ENCODE results near the gene RUBCN. TPM values are rescaled to one million over a fixed set of nuclear protein-coding genes. Genes with fewer than 3 reads are reported as not detected.
"Not testable (repeated sequence)": the region's sequence is repeated elsewhere in the genome, so short reads cannot be mapped to it uniquely, and the experiment has no call there.

The RUBCN gene
- total RNA-seq, 1 donor from 2014 or later, result 47.9 TPM

DNA sequence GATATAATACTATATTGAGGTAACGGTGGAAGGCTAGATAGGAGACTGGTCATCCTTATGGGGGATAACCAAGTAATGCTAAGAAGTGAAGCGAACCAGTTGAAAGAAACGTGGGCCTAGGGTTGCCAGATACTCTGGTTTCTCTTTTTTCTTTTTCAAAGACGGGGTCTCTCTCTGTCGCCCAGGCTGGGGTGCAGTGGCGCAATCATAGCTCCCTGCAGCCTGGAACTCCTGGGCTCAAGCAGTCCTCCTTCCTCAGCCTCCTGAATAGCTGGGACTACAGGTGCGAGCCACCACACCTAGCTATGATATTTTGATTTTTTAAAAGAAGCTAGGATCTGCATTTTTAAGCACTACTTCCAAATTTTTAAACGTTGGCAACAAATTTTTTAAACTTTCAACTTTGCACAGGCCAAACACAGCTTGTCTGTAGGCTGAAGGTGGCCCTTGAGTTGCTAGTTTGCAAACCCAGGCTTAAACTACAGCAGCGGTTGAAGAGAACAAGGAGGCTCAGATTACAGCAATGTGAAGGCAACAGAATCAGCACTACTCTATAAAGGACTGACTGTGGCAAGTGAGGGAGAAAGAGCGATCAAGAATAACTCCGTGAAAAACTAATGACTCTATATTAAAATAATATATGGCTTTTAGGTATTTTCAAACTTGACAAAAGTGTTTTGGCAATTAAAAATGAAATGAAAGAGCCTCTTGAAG lies 1.2 kb upstream of the RUBCN start:
- intact Hi-C loops (cut with DNase I), result no loop called here
- ATAC-seq, result no peak
- DNase-seq (ENCODE audit: low spot score), result no peak

DNA sequence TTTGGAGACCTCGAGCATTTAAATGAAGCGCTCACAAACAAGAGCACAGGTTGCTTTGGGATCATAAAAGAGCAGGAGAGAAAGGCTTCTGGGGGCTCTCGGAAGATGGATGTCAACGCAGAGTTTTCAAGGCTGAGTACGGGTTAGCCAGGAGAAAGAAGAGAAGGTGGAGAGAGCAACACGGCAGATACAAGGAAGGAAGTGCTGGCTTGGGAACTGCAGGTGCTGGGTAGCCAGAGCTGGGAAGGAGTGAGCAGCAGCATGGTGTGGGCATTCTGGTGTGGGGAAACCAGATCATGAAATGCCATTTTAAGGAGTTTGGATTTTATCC lies 580 bp upstream of the RUBCN start:
- no peak for DNase-seq (ENCODE audit: low spot score)
- peak; percentile 32 for ATAC-seq
- intact Hi-C loops (cut with DNase I), result no loop called here

GRCh38 chr3:197736010-197736490 lies 654 bp downstream of the RUBCN start:
- DNase-seq (ENCODE audit: low spot score), result no peak
- ATAC-seq, result no peak
- intact Hi-C loops (cut with DNase I), result no loop called here

GRCh38 chr3:197734667-197735318 lies 1.9 kb downstream of the RUBCN start:
- no peak for DNase-seq (ENCODE audit: low spot score)
- intact Hi-C loops (cut with DNase I), result no loop called here
- no peak for ATAC-seq

DNA sequence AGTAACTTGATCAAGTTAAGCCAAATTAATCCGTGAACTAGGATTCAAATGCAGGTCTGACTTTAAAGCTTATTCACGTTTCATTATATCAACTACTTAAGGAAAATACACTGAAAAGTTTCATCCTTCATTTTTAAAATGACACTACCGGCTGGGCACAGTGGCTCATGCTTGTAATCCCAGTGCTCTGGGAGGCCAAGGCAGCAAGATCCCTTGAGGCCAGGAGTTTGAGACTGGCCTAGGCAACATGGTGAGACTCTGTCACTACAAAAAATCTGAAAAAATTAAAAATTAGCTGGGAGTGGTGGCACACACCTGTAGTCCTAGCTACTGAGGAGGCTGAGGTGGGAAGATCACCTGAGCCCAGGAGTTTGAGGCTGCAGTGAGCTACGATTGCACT lies 3.7 kb downstream of the RUBCN start:
- intact Hi-C loops (cut with DNase I), result no loop called here
- ATAC-seq, result no peak

GRCh38 chr3:197731483-197731882 lies 5.2 kb downstream of the RUBCN start:
- DNase-seq (ENCODE audit: low spot score); intact Hi-C loops (cut with DNase I); ATAC-seq: not testable (repeated sequence)

More for the DNA sequence above, 3.7 kb downstream of the RUBCN start:
- DNase-seq (ENCODE audit: low spot score), result no peak

DNA sequence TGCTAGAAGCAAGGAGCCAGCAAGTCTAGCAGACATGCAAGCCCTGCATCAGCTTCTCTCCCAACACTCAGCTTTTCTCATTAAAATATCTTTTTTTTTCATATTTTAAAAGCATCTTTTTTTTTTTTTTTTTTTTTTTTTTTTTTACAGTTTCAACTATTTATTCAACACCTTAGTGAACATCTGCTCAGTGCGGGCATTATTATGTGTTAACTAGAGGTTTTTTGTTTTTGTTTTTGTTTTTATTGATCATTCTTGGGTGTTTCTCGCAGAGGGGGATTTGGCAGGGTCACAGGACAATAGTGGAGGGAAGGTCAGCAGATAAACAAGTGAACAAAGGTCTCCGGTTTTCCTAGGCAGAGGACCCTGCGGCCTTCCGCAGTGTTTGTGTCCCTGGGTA lies 5.9 kb downstream of the RUBCN start:
- ATAC-seq; intact Hi-C loops (cut with DNase I); DNase-seq (ENCODE audit: low spot score): not testable (repeated sequence)

DNA sequence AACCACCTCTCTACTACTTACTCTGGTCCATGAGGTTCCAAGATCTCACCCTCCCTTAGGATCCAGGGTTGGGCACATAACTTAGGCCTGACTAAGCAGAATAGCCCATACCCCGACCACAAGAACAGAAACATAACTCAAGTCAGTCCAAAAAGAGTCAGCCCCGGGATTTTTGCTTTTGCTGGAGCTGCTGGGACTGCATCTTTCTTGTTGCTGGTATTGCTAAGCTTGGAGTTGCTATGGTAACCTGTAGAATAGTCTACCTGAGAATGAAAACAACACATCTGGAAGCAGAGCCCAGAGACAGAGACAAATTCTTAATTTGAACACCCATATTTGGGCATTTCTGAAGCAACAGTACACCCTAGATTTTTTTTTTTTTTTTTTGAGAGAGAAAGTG lies 6.5 kb downstream of the RUBCN start:
- DNase-seq (ENCODE audit: low spot score) (no peak), ATAC-seq (peak; percentile 42)
- intact Hi-C loops (cut with DNase I), result no loop called here

DNA sequence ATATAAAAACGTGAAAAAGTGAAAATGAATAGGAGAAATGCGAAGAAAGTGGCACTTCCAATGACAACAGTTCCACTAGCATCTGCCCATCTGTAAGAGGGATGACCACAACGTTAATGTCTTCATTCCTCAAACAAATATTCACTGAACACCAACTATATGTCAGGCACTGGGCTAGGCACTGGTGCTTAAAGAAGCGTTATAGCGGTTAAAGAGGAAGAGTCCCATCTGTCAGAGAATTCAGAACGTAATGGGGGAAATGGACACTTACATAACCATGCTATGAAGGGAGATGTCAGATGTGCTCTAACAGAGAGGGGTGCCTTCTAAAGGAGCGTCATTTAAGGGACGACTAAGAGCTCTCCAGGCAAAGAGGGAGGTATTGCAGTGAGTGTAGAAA lies 8.2 kb downstream of the RUBCN start:
- intact Hi-C loops (cut with DNase I), result no loop called here
- DNase-seq (ENCODE audit: low spot score) (no peak), ATAC-seq (no peak)

- intact Hi-C loops (cut with DNase I); DNase-seq (ENCODE audit: low spot score); ATAC-seq: not testable (repeated sequence)
These were observed 8.8 kb downstream of the RUBCN start for GRCh38 chr3:197727878-197728277.

- intact Hi-C loops (cut with DNase I), result no loop called here
- ATAC-seq (no peak), DNase-seq (ENCODE audit: low spot score) (no peak)
These were observed 14.0 kb downstream of the RUBCN start for GRCh38 chr3:197722734-197723133.

- intact Hi-C loops (cut with DNase I), result no loop called here
- no peak for DNase-seq (ENCODE audit: low spot score)
- ATAC-seq, result no peak
These were observed 16.0 kb downstream of the RUBCN start for GRCh38 chr3:197720694-197721093.

DNA sequence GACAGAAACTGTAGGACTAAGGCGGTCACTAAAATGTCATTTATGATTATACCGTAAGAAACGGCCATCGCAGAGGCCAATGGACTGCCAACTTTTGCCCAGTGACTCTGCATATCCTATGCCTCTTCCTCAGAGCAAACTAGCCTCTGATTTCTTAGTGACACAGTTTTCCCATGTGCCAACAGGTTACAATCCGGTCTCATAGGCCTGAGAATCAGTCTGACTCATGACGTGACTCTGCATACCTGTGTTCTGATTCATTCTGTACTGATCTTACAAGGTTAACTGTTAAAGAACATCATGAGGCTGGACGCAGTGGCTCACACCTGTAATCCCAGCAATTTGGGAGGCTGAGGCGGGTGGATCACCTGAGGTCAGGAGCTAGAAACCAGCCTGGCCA lies 17.8 kb downstream of the RUBCN start:
- intact Hi-C loops (cut with DNase I), result no loop called here
- no peak for DNase-seq (ENCODE audit: low spot score)
- ATAC-seq, result no peak

DNA sequence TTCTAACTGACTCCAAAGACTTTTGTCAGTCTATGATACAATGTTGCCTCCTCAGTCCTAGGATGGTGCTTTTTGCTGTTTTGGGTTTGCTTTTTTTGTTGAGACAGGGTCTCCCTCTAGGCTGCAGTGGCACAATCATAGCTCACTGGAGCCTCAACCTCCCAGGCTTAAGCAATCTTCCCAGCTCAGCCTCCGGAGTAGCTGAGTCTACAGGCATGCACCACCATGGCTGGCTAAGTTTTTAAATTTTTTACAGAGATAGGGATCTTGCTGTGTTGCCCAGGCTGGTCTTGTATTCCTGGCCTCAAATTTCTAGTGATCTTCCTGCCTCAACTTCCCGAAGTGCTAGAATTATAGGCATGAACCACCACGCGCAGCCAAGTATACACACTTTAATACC lies 22.5 kb downstream of the RUBCN start:
- intact Hi-C loops (cut with DNase I), result no loop called here
- ATAC-seq (no peak), DNase-seq (ENCODE audit: low spot score) (no peak)

DNA sequence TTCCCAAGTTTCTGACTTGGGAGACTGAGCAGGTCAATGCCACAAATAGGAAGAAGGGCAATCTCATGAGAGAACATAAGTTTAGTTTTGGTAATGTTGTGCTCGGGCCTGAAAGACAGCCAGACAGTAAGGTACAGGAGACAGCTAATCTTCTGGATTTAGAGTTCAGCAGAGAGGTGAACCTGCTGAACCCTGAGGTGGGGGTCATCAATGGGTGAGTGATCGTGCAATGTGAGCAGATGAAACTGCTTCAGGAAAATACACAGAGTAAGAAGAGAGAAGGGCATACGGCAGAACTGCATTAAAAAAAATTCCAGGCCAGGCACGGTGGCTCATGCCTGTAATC lies 23.3 kb downstream of the RUBCN start:
- intact Hi-C loops (cut with DNase I), result no loop called here
- no peak for DNase-seq (ENCODE audit: low spot score)
- ATAC-seq, result no peak

DNA sequence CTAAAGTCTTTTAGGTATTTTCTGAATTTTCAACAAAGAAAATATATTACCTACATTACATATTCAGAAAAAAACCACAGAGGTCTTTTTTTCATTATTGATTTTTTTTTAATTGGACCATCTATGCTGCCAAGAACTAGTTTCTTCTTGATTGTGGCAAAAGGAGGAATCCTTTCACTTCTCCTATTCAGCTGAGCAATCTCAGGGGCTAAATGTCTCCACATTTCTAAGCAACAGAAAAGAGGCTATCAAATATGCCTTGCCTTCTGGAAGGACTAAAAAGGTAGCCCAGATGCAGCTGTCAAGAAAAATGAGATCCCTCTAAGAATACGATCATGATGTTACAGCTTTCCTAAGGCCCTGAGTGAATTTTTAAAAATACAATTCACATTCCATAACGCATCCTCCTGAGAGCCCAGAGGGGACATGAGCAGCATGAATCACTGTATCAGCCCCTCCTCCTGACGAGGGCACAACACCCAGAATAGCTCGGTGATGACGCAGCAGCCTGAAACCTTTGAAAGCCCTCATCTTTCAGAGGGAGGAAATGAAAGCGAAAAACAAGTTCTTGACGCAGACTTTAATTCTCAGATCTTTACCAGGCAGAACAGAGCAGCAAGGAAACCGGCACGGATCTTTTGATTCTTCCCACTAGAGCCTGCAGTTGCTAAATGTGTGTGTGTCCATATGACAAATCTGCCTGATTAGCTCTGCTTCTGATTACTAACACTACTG lies 24.6 kb downstream of the RUBCN start:
- ATAC-seq (peak; percentile 99), DNase-seq (ENCODE audit: low spot score) (peak; percentile 89)
- intact Hi-C loops (cut with DNase I), result no loop called here

GRCh38 chr3:197710965-197711364 lies 25.7 kb downstream of the RUBCN start:
- ATAC-seq; DNase-seq (ENCODE audit: low spot score); intact Hi-C loops (cut with DNase I): not testable (repeated sequence)

DNA sequence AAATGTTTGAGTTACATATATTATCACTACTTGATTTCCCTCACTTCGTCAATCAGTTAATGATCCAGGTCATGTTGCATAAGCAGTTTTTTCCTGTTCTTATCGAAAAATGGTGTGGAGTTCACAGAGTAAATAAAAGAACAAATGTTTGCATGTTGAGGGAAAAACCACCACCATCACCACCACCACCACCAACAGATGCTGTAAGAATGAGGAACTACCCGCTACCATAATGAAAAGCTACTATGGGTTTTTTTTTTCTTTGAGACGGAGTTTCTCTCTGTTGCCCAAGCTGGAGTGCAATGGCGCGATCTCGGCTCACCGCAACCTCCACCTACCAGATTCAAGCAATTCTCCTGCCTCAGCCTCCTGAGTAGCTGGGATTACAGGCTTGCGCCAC lies 27.6 kb downstream of the RUBCN start:
- DNase-seq (ENCODE audit: low spot score), result no peak
- ATAC-seq, result no peak
- intact Hi-C loops (cut with DNase I), result no loop called here

DNA sequence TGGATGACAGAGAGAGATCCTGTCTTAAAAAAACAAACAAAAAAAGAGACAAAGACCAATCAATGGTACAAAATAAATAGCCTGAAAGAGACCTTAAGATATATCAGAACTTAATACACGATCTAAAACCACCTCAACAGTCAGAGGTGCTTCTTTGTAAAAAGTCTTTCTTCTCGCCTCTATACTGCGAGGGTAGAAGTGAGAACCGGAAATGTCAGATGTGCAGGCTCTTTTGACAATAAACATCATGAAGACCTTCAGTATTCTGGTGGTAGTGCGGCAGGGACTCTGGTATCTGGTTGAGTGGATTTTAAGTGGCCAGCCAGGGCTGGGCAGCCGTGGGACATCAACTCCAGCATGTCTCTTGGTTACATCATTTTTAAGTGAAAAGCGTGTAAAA lies 30.0 kb downstream of the RUBCN start:
- DNase-seq (ENCODE audit: low spot score), result no peak
- no peak for ATAC-seq
- intact Hi-C loops (cut with DNase I), result no loop called here

DNA sequence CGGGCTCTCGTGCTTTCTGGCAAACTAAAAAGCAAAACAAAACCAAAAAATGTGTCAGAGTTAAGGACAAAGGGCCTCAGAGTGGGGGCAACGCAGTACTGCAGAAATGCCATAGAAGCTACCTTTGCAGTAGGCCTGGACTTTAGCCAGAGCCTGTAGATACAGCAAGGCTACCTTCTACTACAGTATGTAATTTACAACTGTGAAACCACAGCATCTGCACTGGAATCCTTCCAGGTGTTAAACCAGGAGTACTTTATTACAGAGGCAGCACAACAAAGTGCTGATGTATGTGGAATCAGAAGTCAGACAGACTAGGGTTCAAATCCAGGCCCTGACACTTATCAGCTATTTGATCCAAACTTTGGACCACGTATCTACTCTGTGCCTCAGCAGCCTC lies 34.9 kb downstream of the RUBCN start:
- intact Hi-C loops (cut with DNase I), result no loop called here
- ATAC-seq, result no peak
- no peak for DNase-seq (ENCODE audit: low spot score)

Measured in sciatic nerve (tissue), 2 donors.